Astrocyte (in vitro differentiated cells and primary cell): ENCODE measurements around the gene VSX1. TPM values are rescaled to one million over a fixed set of nuclear protein-coding genes. Genes with fewer than 3 reads are reported as not detected.

Experiments
- DNase-seq: peaks from one replicate; pipeline ENCODE4 v3.0.0-alpha.2; 2010; ENCODE audit warnings: low read depth
- FAIRE-seq: peaks from 2 replicates; lab custom pipeline; 2011; peaks lifted over from hg19 to GRCh38; lab: Jason Lieb, UNC
- H2AFZ ChIP-seq: 2 replicates; pipeline ENCODE4 v1.6.0; 2012; ENCODE audit warnings: low read depth, low read length, inconsistent platforms
- H3K27ac ChIP-seq: 2 replicates; pipeline ENCODE4 v1.5.1; 2011; ENCODE audit warnings: low read depth, low read length, inconsistent platforms
- H3K27me3 ChIP-seq: 2 replicates; pipeline ENCODE4 v1.6.0; 2011; ENCODE audit warnings: low read length, inconsistent platforms; ENCODE audit not compliant: insufficient read depth
- H3K36me3 ChIP-seq: 2 replicates; pipeline ENCODE4 v1.5.1; 2011; ENCODE audit warnings: low read length, inconsistent platforms; ENCODE audit not compliant: insufficient read depth
- H3K4me1 ChIP-seq: 2 replicates; pipeline ENCODE4 v1.5.1; 2011; ENCODE audit warnings: low read length, inconsistent platforms; ENCODE audit not compliant: insufficient read depth
- H3K4me2 ChIP-seq: 2 replicates; pipeline ENCODE4 v1.6.0; 2012; ENCODE audit warnings: low read length, inconsistent platforms
- H3K4me3 ChIP-seq: 2 replicates; pipeline ENCODE4 v1.5.1; 2011; ENCODE audit warnings: low read depth, mild to moderate bottlenecking, low read length, inconsistent platforms; ENCODE audit not compliant: insufficient read depth
- H3K79me2 ChIP-seq: 2 replicates; pipeline ENCODE4 v1.6.0; 2012; ENCODE audit warnings: mild to moderate bottlenecking, low read length, inconsistent platforms; ENCODE audit not compliant: insufficient read depth
- H3K9ac ChIP-seq: 2 replicates; pipeline ENCODE4 v1.6.0; 2012; ENCODE audit warnings: mild to moderate bottlenecking, low read length, inconsistent platforms
- H3K9me3 ChIP-seq: 2 replicates; pipeline ENCODE4 v1.5.1; 2012; ENCODE audit warnings: low read depth, mild to moderate bottlenecking, low read length, inconsistent platforms; ENCODE audit not compliant: insufficient read depth
- H4K20me1 ChIP-seq: 2 replicates; pipeline ENCODE4 v1.6.0; 2012; ENCODE audit warnings: low read length, inconsistent platforms; ENCODE audit not compliant: insufficient read depth
- H3K27ac Mint-ChIP-seq: one replicate; pipeline ENCODE4 v1.8.0; 2021; ENCODE audit warnings: mild to moderate bottlenecking, mixed read lengths; ENCODE audit not compliant: unreplicated experiment
- H3K27me3 Mint-ChIP-seq: one replicate; pipeline ENCODE4 v1.8.0; 2021; ENCODE audit warnings: low read depth, mixed read lengths; ENCODE audit not compliant: unreplicated experiment
- H3K36me3 Mint-ChIP-seq: one replicate; pipeline ENCODE4 v1.8.0; 2021; ENCODE audit warnings: low read depth, mixed read lengths; ENCODE audit not compliant: unreplicated experiment
- H3K4me1 Mint-ChIP-seq: one replicate; pipeline ENCODE4 v1.8.0; 2021; ENCODE audit warnings: low read depth, mixed read lengths; ENCODE audit not compliant: unreplicated experiment
- H3K4me3 Mint-ChIP-seq: one replicate; pipeline ENCODE4 v1.8.0; 2021; ENCODE audit warnings: mild to moderate bottlenecking, moderate library complexity, mixed read lengths; ENCODE audit not compliant: unreplicated experiment
- H3K9me3 Mint-ChIP-seq: one replicate; pipeline ENCODE4 v1.8.0; 2021; ENCODE audit warnings: mild to moderate bottlenecking, mixed read lengths; ENCODE audit not compliant: unreplicated experiment
- CTCF ChIP-seq: IDR thresholded peaks from 2 replicates; pipeline ENCODE4 v1.5.1; 2011; ENCODE audit warnings: low read depth, mild to moderate bottlenecking, inconsistent platforms, low read length, moderate library complexity; ENCODE audit not compliant: insufficient read depth
- EZH2 ChIP-seq: IDR thresholded peaks from 2 replicates; pipeline ENCODE4 v1.6.1; 2012; ENCODE audit warnings: mild to moderate bottlenecking, low read length, inconsistent platforms; ENCODE audit not compliant: insufficient read depth
- total RNA-seq: library from RNA; stranded (reverse); gene quantifications from 2 replicates; pipeline ENCODE4 v1.2.1, GENCODE V29; 2021

VSX1 gene
- total RNA-seq, 1 donor from 2014 or later: not detected

GRCh38 chr20:25065072-25065624 is 16.8 kb downstream of the VSX1 start:
- FAIRE-seq (no peak), DNase-seq (no peak)
- H3K27me3 ChIP-seq: peaks cover 62% of the 10 kb centered on the region
- Mint-ChIP-seq H3K27me3 (peaks cover 79% of the 10 kb centered on the region), H3K4me1 (no peaks in the 10 kb centered on the region), H3K36me3 (no peaks in the 10 kb centered on the region), H3K9me3 (peaks cover 6% of the 10 kb centered on the region), H3K27ac (no peak overlapping the region), H3K4me3 (no peak overlapping the region)
- no peaks in the 10 kb centered on the region for H3K9me3 ChIP-seq
- no peak for TF ChIP-seq CTCF
- no peak for TF ChIP-seq EZH2
- H3K4me3 ChIP-seq: no peak overlapping the region
- H4K20me1 ChIP-seq: peaks cover 8% of the 10 kb centered on the region
- no peaks in the 10 kb centered on the region for H3K36me3 ChIP-seq
- no peak overlapping the region for H3K4me2 ChIP-seq
- H3K79me2 ChIP-seq: no peaks in the 10 kb centered on the region
- H3K27ac ChIP-seq: no peak overlapping the region
- H3K4me1 ChIP-seq: no peaks in the 10 kb centered on the region
- H3K9ac ChIP-seq: no peak overlapping the region
- H2AFZ ChIP-seq: no peak overlapping the region

DNA sequence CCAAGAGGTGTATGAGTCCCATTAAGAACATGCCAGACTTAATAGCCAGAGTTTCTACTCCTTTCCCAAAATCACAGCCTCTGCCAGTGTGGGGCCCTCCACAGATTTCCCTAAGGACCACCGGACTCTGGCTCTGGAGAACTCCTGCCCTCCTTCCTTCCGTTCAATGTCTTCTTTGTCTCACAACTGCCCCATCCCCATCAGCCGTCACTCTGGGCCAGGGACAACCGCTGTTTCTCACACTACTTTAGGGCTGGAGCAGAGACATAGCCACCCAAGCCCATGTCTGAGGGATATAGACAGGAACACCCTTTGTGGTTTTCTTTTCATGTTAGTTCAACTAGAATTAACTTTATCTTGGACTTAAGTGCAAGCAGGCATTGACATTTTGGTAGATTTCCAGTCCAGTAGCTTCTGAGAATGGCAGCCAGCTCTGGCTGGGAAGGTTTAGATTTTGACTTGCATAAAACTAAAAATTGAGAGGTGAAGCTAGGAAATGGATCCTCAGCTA is 17.3 kb downstream of the VSX1 start:
- Histone ChIP-seq H3K9ac (no peak overlapping the region), H3K27ac (no peak overlapping the region), H3K79me2 (no peaks in the 10 kb centered on the region), H3K4me1 (no peaks in the 10 kb centered on the region), H3K27me3 (peaks cover 57% of the 10 kb centered on the region), H3K4me3 (no peak overlapping the region), H2AFZ (no peak overlapping the region), H3K4me2 (no peak overlapping the region), H3K36me3 (no peaks in the 10 kb centered on the region), H4K20me1 (peaks cover 8% of the 10 kb centered on the region), H3K9me3 (no peaks in the 10 kb centered on the region)
- peaks cover 79% of the 10 kb centered on the region for H3K27me3 Mint-ChIP-seq
- H3K9me3 Mint-ChIP-seq: peaks cover 6% of the 10 kb centered on the region
- no peak overlapping the region for H3K4me3 Mint-ChIP-seq
- DNase-seq: no peak
- H3K4me1 Mint-ChIP-seq: no peaks in the 10 kb centered on the region
- H3K27ac Mint-ChIP-seq: no peak overlapping the region
- TF ChIP-seq CTCF (no peak), EZH2 (no peak)
- no peak for FAIRE-seq
- H3K36me3 Mint-ChIP-seq: no peaks in the 10 kb centered on the region

GRCh38 chr20:25063981-25064380 is 18.0 kb downstream of the VSX1 start:
- H3K9me3 Mint-ChIP-seq: peaks cover 6% of the 10 kb centered on the region
- Histone ChIP-seq H3K27ac (no peak overlapping the region), H3K79me2 (no peaks in the 10 kb centered on the region), H3K4me2 (no peak overlapping the region), H3K9ac (no peak overlapping the region), H3K9me3 (no peaks in the 10 kb centered on the region), H3K27me3 (peaks cover 56% of the 10 kb centered on the region), H3K4me1 (no peaks in the 10 kb centered on the region), H4K20me1 (peaks cover 8% of the 10 kb centered on the region), H2AFZ (no peak overlapping the region), H3K4me3 (no peak overlapping the region), H3K36me3 (no peaks in the 10 kb centered on the region)
- TF ChIP-seq EZH2 (no peak), CTCF (no peak)
- H3K4me3 Mint-ChIP-seq: no peak overlapping the region
- no peaks in the 10 kb centered on the region for H3K36me3 Mint-ChIP-seq
- no peak for FAIRE-seq
- no peaks in the 10 kb centered on the region for H3K4me1 Mint-ChIP-seq
- no peak for DNase-seq
- peaks cover 80% of the 10 kb centered on the region for H3K27me3 Mint-ChIP-seq
- no peak overlapping the region for H3K27ac Mint-ChIP-seq
